HG03064 (cell line): Measurements from ENCODE around the gene TTLL12.

Experiments
- ATAC-seq: cut with Tn5 transposase; IDR thresholded peaks from one replicate; pipeline ENCODE4 v1.9.1; 2021; ENCODE audit warnings: low read depth; ENCODE audit not compliant: unreplicated experiment

Gene TTLL12

DNA sequence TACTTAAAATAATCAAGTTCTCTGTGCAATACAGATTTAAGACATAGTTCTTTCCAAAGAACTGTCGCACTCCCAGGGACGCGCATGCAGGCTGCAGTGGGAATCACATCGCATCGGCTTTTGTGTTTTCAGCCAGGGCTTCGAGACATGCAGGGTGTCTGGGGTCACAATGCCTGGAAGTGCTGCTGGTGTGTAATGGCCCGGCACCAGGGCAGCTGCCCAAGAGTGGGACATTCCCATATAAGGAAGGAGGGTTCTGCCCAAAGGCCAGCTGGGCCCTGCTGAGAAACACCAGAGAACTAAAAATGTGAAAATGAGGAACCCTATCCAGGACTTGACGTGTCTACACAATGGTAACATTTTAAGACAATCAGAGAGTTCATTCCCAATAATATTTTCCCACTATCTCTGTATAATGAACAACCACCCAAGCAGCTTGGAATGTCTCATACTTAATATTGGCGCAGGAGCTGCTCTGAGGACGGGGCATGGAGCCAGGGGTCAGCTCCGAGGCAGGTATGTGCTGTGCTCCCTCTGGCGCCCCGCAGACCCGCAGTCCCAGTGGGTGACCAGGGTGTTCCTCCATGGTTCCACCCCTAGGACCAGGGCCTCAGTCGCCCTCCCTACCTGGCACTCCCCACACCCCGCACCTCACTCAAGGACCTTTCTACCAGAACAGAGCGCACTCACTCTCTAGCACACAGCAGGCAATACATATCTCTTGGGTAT is 55.0 kb downstream of the TTLL12 start:
- no peak for ATAC-seq

DNA sequence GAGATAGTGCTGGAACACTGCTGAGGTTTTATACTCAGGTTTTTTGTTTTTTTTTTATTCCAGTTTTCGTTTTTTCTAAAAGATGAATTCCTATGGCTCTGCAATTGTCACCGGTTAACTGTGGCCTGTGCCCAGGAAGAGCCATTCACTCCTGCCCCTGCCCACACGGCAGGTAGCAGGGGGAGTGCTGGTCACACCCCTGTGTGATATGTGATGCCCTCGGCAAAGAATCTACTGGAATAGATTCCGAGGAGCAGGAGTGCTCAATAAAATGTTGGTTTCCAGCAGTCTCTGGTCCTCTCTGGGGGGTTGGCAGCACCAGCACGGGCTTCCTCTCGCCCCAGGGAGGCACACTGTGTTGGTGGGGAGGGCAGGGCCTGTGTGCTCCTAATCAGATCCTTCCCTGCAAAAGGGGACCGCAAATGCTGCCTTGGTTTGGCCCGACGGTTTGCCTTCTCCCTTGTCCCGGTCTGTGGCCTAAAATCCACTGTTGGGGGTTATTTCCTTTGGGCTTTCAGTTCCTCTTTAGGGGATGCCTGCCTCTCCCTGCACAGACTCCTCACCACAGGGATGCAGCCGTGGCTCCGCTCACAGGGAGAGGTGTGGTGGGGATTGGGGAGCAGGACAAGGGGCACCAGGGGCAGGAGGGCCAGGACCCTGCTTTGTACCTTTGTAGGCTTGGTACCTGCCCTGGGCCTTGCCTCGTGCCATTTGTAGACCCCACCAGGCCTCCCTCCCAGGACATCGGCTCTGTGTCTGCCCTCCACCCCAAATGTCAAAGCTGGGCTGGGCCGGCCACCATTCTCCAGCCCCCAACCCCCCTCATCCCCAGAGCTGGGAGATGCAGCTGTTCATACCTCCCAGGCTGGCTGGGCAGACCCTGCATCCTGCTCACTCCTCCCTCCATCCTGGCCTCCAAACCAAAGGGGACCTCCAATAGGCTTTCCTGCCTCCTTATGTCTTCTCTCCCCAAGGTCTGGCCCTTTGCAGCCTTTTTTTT is 57.2 kb downstream of the TTLL12 start:
- no peak for ATAC-seq

DNA sequence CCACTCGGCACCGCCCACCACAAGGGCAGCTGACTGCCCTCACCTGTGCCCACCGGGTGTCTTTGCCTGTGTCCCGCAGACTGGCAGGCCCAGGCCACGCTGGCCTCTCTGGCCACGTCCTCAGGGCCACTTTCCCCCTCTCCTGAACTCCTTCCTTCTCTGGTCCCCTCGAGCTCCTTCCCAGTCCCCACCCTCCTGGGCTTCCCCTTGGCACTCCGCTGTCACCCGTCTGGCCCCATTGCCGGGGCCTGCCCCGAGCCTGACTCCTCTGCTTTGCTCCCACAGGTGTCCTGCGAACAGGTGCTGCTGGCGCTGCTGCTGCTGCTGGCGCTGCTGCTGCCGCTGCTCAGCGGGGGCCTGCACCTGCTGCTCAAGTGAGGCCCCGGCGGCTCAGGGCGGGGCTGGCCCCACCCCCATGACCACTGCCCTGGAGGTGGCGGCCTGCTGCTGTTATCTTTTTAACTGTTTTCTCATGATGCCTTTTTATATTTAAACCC is 58.0 kb downstream of the TTLL12 start:
- ATAC-seq, result no peak

DNA sequence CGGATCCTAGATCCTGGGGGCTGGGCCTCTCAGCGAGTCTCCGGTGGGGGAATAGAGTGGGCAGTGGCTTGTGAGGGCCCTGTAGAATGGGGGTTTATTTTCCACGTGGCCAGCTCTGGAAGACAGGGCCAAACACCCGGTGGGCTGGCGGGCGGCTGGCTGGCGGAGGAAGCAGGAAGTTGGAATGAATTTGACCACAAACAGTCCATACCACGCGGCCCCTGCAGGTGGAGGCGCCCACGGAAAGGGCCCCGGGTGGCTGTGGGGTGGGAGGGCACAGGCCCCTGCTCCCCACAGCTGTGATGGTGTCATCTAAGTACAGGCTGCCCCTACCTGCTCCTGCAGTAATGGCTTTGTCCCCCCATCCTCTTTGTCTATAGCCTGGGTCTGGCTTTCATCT is 58.8 kb downstream of the TTLL12 start:
- no peak for ATAC-seq

DNA sequence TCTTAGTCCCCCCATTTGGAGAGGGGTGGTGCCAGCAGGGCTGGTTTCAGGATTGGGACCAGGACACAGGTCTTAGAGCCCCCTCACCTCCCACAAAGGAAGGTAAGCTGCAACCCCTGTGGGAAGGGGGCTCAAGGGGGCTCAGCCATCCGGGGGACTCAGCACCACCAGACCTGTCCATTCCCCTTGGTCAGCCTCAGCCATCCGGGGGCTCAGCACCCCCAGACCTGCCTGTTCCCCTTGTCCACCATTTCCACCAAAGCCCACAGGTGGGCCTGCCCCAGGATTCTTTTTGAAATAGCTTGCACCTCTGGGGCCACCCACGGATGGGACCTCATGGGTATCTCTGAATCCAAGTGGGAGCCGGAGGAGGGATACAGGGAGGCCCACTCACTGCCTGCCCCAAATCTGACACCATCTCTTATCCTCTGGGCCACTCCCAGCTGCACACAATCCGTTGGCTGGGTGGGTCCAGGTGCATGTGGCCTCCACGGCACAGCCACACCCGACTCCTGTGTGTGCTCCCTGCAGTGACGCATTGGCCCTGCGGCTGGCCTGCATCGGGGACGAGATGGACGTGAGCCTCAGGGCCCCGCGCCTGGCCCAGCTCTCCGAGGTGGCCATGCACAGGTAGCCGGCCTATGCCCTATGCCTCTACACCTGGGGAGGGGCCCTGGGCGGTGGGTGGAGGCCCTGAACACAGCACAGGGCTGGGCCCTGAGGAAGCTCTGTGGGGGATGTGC is 59.6 kb downstream of the TTLL12 start:
- no peak for ATAC-seq

GRCh38 chr22:43126501-43127165 is 60.3 kb downstream of the TTLL12 start:
- ATAC-seq, result no peak

- no peak for ATAC-seq
Measured at GRCh38 chr22:43118953-43119458, 67.9 kb downstream of the TTLL12 start.

GRCh38 chr22:43118024-43118849 is 68.7 kb downstream of the TTLL12 start:
- ATAC-seq, result no peak

- no peak for ATAC-seq
Measured at GRCh38 chr22:43116932-43117331, 70.0 kb downstream of the TTLL12 start.
